Measurements from ENCODE around the gene KRTAP5-3.
A peak's percentile ranks its signal among the peaks of the same experiment; 100 is the strongest.
"Not testable (repeated sequence)": the region's sequence is repeated elsewhere in the genome, so short reads cannot be mapped to it uniquely, and the experiment has no call there.

KRTAP5-3 gene

DNA sequence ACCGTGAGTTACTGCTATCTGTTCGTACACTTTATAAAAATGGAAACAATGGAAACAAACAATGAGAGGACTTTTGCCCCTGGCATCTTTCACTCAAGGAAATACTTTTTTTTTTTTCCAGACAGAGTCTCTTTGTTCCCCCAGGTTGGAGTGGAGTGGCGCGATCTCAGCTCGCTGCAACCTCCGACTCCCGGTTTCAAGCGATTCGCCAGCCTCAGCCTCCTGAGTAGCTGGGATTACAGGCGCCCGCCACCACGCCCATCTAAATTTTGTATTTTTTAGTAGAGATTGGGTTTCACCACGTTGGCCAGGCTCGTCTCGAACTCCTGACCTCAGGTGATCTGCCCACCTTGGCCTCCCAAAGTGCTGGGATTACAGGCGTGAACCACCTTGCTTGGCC, 32.5 kb downstream of the KRTAP5-3 start:
- not testable (repeated sequence) for DNase-seq

DNA sequence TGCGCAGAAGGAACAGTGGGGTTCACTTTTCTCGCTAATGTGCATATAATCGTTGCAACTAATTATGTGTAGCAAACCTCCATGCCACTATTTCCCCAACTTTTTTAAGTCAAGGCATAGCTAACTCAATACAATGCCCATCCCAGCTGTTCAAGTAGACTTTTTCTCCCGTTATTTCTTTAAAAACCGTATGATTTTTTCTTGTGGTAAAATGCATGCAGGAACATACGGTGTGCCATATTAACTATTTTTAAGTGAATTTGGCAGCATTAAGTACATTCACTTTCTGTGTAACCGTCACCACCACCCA, 33.4 kb downstream of the KRTAP5-3 start:
- no peak for DNase-seq

DNA sequence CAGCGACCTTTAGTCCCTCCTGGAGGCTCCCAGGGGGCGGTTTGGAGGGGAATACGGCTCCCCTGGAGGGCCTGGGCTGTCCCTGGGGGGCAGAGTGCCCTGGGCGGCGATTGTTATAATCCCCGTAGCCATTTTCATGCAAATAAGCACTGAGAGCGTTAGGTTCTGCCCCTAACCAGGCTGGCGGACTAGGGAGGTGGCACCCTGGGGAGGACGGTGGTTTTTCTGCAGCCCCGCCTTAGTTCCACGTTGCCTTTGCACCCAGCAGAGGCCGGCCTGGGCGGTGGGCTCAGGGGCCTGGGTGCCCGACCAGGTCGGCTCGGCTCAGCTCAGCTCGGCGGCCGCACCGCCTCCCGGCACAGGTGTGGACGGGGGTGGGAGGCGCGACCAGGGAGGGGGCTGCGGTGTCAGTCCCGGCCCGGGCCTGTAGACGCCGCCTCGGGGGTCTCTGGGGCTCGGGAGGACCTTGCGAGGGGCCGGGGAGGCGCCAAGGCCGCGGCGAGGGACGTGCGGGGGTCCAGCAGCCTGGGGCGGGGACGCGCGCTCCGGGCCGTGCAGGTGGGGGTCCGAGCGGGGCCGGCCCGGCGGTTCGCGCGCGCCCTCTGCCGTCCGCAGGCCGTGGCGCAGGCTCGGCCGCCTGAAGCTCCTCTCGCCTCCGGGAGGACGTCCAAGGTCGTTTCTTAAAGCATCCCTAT, 33.9 kb downstream of the KRTAP5-3 start:
- DNase-seq = peak; percentile 72

DNA sequence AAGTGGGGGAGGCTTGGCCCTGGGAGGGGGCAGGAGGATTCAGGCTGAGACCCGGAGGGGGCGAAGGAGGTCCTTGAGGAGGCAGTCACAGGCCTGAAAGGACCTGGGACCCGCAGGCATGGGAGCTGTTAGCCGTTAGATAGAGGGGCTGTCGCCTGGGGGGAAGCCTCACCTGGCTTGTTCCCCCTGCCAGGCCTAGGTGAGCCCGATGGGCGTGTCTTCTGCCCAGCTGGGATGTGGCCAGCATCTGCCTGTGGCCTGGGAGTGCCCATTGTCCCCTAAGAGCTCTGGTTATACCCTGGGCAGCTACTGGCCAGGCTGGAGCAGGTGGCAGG, 34.4 kb downstream of the KRTAP5-3 start:
- no peak for DNase-seq

DNA sequence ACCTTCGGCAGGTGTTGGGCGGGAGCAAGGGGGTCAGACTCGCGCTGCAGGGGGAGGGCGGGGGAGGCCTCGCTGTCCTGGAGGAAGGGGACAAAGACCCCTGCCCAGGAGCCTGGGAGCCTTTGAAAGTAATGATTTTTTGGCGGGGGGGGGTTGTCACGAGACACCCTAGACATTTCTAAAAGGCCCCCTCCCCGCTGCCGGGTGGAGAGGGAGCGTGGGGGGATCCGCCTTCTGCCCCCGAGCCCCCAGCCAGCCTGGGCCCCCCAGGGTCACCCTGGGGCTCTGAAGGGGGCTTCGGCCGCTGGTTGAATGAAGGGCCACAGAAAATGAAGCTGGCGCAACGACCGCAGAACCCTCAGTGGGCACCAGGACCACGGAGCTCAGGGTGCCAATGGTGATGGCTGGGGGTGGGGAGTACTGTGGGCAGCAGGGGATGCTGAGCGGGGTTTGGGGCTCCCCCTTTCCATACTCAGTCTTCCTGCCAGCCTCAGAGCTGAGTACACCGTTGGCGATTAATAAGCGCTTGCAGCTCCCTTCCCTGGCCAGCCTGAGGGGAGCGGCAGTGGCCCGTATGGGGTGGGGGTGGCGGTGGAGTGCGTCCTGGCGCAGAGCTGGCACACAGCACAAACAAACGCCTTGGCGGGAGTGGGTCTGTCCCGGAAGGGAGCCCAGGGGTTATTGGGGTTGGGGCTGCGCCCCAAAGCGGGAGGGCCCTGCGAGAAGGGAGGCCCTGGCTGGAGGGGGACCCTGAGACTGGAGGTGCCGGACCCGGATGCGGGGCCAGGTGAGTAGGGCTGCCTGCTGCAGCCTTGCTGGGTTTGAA, 35.0 kb downstream of the KRTAP5-3 start:
- DNase-seq = peak; percentile 63

DNA sequence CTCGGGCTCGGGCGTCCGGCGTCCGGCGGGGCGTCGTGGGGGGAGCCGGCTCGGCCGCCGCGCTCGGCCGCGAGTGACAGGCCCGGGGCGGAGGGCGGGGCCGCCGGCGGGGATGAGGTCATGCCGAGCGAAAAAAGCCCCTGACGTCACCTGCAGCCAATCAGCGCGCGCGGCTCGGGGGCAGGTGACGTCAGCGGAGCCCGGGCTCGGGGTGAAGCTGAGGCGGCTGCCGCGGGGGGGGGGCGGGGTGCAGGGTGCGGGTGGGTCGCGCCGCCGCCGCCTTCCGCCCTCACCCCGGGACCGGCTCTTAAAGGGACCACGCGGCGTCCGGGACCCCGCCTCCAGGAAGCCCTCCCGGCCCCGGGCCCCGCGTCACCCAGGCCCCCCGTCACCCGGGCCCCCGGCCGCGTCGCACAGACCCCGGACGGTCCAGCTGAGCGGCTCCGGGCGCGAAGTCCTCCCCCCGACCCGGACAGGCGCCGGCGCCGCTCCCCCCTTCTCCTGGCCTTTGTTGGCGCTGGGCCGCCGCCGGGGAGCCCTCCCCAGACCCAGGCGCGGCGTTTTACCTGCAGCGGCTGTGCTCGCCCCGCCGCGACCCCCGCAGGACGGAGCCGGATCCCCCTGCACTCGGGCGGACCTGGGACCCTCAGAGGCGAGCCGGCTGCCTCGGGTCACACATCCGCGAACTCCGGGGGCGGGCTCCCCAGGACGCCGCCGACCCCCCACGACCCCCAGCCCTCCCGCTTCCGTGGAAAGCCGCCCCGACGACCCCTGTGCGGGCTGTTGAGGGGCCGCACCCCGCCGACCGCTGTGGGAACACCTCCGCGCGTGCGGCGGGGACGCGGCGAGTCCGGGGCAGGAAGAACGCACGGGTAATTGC, 35.8 kb downstream of the KRTAP5-3 start, which contains the start of gene DUSP8:
TSS of gene DUSP8 (minus strand) at position 75 of the 880 bp plus-strand sequence. CDS start 6,445 bp downstream, outside the sequence.
- DNase-seq = peak; percentile 97

DNA sequence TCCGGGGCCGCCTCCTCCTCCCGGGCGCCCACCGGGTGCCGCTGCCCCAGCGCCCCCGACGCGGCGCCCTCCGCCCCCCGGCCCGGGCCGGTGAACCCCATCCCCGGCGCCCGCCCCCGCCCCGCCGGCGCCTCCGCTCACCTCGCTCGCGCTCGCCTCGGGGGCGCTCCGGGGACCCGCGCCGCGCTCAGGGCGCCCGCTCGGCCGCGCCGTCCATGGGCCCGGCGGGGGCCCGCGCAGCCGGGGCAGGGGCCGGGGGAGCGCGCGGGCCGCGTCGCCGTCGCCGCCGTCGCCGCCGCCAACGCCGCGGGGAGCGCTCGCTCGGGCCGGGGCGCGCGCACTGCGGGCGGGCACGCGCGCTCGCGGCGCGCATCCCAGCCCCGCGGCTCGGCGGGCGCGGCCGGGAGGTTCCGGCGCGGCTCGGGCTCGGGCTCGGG, 36.5 kb downstream of the KRTAP5-3 start:
- no peak for DNase-seq

- DNase-seq = no peak
Measured at GRCh38 chr11:1570896-1571759, 37.1 kb downstream of the KRTAP5-3 start.

DNA sequence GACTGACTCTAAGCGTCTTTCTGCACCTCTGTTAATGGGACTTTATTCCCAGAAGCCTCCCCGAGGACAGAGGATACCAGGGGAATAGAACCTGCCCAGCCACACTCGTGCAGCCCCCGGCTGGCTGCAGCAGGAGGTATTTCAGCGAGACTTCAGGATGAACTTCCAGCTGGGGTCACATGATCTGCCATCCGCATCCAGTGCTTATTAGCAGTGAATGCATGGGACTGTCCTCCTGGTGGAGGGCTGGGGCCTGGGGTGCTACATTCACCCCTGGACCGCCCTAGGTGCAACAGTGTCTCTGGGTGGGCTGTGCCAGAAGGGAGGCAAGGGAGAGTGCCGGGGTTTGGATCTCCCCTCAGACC, 37.8 kb downstream of the KRTAP5-3 start:
- no peak for DNase-seq

GRCh38 chr11:1570001-1570453, 38.2 kb downstream of the KRTAP5-3 start:
- no peak for DNase-seq

GRCh38 chr11:1569251-1569780, 38.9 kb downstream of the KRTAP5-3 start:
- DNase-seq = no peak

- DNase-seq = peak; percentile 78
Measured at GRCh38 chr11:1568441-1568911, 39.8 kb downstream of the KRTAP5-3 start.

DNA sequence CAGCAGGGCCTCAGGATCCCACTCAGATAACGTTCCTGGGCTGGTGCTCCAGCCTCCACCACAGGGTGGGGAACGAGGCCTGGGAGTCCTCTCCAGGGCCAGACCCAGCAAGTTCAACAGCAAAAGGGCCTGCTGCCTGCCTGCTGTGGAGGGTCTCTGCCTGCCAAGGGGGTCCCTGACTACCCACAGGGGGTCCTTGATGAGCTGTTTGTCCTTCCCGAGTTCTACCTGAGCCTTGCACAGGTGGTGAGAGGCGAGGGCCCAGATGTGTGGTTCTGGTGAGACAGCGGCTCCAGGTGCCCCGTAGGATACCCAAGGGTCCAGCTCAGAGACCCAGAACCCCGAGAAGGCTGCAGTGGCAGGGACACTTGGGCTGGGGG, 40.6 kb downstream of the KRTAP5-3 start:
- no peak for DNase-seq

- DNase-seq = no peak
Measured at GRCh38 chr11:1567052-1567720, 41.1 kb downstream of the KRTAP5-3 start.

DNA sequence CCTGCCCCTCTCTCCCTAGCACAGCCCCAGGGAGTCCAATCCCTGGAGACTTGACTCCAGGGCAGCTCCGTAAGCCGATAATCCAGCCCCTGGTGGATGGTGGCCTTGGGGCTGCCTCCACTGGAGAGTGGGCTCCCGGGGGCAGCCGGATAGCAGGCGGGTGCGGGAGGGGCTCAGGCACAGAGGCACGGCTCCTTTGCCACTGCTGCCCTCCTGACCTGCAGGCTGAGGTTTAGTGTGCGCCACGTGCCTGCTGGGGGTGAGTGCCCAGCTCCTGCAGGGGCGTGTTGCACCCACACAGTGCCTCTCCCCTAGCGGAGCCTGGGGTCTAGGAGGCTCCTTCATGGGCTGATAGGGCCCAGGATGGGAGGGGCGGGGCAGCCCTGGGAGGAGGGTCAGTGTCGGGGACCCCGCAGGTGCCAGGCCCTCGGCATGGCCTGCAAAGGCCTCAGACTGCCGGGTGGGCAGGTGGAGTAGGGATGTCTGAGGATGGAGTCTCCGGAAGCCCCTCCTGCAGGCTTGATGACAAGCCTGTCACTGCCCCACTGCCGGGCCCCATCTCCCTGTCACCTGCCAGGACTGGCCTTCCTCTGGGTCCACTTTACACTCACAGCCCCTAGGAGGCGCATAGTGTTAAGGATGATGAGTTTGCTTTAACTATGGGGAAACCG, 41.7 kb downstream of the KRTAP5-3 start:
- no peak for DNase-seq

DNA sequence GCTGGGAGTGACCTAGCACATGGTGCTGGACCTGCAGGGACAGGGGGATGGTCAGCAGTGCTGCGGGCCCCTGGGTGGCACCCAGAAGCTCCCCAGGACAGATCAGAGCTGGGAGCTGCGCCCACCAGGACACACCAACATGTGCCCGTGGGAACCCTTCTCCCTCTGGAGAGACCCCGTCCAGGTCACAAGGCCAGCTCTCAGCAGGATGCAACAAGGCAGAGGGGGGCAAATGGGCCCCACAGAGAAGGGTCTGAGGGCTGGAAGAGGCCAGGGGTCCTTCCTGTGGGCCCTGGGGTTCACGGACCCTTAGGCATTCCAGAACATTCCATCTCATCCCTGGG, 42.4 kb downstream of the KRTAP5-3 start:
- no peak for DNase-seq

- DNase-seq = no peak
Measured at GRCh38 chr11:1565173-1565903, 42.9 kb downstream of the KRTAP5-3 start.

DNA sequence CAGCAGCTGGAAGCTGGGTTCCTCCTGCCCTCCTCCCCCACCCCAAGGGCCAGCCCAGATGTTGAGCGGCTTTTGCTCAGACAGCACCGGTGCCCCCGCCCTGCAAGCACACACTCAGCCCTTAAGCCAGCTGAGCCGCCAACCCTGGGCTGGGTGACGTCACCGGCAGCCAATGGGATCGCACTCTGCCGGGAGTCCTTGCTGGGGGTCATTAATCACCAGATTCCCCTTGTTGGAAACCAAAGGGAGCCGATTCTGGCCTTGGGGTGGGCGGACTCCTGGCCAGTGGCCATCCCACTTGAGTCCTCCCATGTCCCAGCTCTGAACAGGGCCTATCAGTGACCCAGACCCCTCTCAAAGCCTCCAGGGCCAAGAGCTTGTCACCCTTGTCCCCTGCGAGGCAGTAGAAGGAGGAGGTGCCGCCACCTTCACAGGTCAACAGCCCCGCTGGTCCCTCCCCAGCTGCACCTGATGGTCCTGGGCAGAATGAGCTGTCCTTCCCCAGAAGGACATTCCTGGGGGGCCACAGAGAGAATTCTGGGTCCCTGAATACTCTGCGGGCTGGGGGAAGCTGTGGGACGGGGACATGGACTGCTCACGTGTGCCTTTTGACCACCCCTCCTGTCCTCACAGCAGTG, 43.6 kb downstream of the KRTAP5-3 start:
- DNase-seq = peak; percentile 30

GRCh38 chr11:1563697-1564534, 44.3 kb downstream of the KRTAP5-3 start:
- no peak for DNase-seq
